Left colon (tissue), 2 donors: Measurements from ENCODE around the gene BRK1. TPM values are rescaled to one million over a fixed set of nuclear protein-coding genes. Genes with fewer than 3 reads are reported as not detected.
A peak's percentile ranks its signal among the peaks of the same experiment; 100 is the strongest.
"Not testable (repeated sequence)": the region's sequence is repeated elsewhere in the genome, so short reads cannot be mapped to it uniquely, and the experiment has no call there.

ENCODE experiments used
- ATAC-seq: fragments of 200-7000 bp; cut with Tn5 transposase; one replicate; pipeline ENCODE4 v1.9.1; 2020; ENCODE audit warnings: mild to moderate bottlenecking, moderate library complexity
- DNase-seq, 2 donors: peaks; one replicate each; pipeline ENCODE4 v3.0.0-alpha.2; 2020
- intact Hi-C, 2 donors: fragments of 100-400 bp; cut with DNase I in 1 of 2; cut with micrococcal nuclease in 1 of 2; formaldehyde crosslinking; loops; one replicate each; pipeline versions ENCODE4 v1.11.2 to v1.14.0; 2022; cut with DNase I, micrococcal nuclease
- total RNA-seq, 2 donors: library from RNA; stranded (reverse); fragmentation: NEBNext Ultra II Directional; extraction: Animal tissue kit (Norgen Biotek cat#: 25700); gene quantifications; one replicate each; pipeline ENCODE4 v1.2.1, GENCODE V29; 2021
- donor health status: DM: no; HTN: no; CAD: no.
- donor health status: DM: yes; HTN: yes; CAD: no.

BRK1 gene
- total RNA-seq, 2 donors from 2014 or later = 79.7 to 84.8 TPM

GRCh38 chr3:10170915-10171478 is 55.5 kb downstream of the BRK1 start:
- no peak for ATAC-seq
- DNase-seq = no peak
- intact Hi-C loops = no loop called here

DNA sequence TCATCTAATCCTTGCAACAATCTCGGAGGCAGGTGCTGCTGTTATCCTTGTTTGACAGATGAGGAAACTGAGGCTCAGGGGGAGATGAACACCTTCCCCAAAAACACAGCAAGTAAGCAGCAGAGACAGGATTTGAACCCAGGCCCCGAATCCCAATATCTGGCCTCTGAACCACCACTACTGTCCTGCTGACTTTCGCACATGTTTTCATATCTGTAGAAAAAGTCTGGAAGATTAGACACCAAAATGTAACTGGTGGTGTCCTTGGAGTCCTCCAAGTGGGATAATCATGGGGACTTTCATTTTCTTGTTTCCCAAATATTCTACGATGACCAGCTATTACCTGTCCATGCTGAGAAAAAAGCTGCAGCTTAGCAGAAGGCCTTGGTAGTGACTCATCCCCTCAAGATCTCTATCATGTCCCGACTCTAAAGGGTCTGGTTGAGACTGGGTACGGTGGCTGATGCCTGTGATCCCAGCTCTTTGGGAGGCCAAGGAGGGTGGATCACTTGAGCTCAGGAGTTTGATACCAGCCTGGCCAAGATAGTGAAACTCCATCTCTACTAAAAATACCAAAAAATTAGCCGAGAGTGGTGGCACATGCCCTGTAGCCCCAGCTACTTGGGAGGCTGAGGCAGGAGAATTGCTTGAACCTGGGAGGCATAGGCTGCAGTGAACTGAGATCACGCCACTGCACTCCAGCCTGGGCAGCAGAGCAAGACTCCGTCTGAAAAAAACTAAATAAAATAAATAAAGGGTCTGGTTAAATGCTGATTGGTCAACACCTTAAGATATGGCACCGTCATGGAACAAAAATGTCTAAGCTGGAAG is 57.8 kb downstream of the BRK1 start:
- intact Hi-C loops = no loop called here
- ATAC-seq = no peak
- no peak for DNase-seq

DNA sequence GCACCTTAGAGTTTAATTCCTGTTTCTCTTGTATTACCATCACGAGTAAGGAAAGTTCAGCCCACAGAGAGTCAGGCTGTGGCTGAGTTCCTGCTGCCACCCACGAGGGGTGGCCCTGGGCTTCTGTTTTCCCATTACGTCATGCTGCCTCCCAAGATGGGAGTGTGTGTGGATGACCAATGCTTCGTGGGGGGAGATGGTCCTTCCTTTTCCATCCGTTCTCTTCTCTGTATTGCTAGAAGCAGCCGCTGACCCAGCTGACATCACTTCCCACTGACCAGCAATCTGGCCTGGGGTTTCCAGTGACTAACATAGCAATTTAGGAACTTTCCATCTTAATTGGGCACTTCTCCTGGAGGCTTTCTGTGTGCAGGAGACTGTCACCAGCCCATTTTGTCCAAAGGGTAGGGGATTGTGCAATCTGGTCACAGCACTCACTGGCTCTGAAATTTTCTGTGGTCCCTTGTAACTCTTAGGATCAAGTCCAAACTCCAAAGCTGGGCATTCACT is 58.5 kb downstream of the BRK1 start:
- peak in 1 of 2 donors; percentile 61 for DNase-seq
- no peak for ATAC-seq
- intact Hi-C loops = no loop called here

DNA sequence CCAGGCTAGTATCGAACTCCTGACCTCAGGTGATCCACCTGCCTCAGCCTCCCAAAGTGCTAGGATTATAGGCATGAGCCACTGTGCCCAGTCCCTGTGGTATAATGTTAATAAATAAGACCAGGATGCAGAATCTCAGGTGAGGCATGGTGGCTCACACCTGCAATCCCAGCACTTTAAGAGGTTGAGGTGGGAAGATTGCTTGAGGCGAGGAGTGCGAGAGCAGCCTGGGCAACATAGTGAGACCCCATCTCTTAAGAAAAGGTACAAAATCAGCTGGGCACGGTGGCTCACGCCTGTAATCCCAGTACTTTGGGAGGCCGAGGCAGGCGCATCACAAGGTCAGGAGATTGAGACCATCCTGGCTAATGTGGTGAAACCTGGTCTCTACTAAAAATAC is 59.9 kb downstream of the BRK1 start:
- intact Hi-C loops, ATAC-seq, DNase-seq: not testable (repeated sequence)

- DNase-seq, intact Hi-C loops, ATAC-seq: not testable (repeated sequence)
Observed at GRCh38 chr3:10176150-10176549, 60.7 kb downstream of the BRK1 start.

Other genes with a start within 250 kb of the BRK1 start
- 10 to 100 TPM; 24.6 to 26.2 TPM for gene CIDEC, start 235.4 kb upstream of the BRK1 start, total RNA-seq
- gene JAGN1, start 225.1 kb upstream of the BRK1 start, total RNA-seq = 10 to 100 TPM; 40.9 to 41.7 TPM
- 10 to 100 TPM; 87.3 to 88.7 TPM for gene IL17RE, start 212.8 kb upstream of the BRK1 start, total RNA-seq
- gene IL17RC, start 198.6 kb upstream of the BRK1 start, total RNA-seq = 10 to 100 TPM; 33.4 to 37.8 TPM
- 10 to 100 TPM; 18.8 to 23.8 TPM for gene CRELD1, start 181.8 kb upstream of the BRK1 start, total RNA-seq
- gene PRRT3, start 163.3 kb upstream of the BRK1 start, total RNA-seq = 1 to 10 TPM; 1.1 to 1.2 TPM
- gene EMC3, start 128.8 kb upstream of the BRK1 start, total RNA-seq = 10 to 100 TPM; 82.5 to 88.5 TPM
- gene FANCD2, start 89.2 kb upstream of the BRK1 start, total RNA-seq = 10 to 100 TPM in 1 of 2 donors, 1 to 10 TPM in 1; 5.1 to 10.0 TPM
- not detected for gene FANCD2OS, start 7.4 kb upstream of the BRK1 start, total RNA-seq
- gene VHL, start 26.1 kb downstream of the BRK1 start, total RNA-seq = 10 to 100 TPM; 36.4 to 37.6 TPM
- gene IRAK2, start 49.2 kb downstream of the BRK1 start, total RNA-seq = 1 to 10 TPM; 1.7 to 3.4 TPM
- gene TATDN2, start 132.8 kb downstream of the BRK1 start, total RNA-seq = 10 to 100 TPM; 30.2 to 37.9 TPM
- 1 to 10 TPM in 1 of 2 donors, under 1 TPM in 1; 0.75 to 1.1 TPM for gene GHRL, start 177.3 kb downstream of the BRK1 start, total RNA-seq
- gene SEC13, start 205.4 kb downstream of the BRK1 start, total RNA-seq = 100 to 1,000 TPM; 107 to 134 TPM